Measurements from ENCODE around the gene DNAI1. TPM values are rescaled to one million over a fixed set of nuclear protein-coding genes. Genes with fewer than 3 reads are reported as not detected.

The DNAI1 gene
- polyA plus RNA-seq, 1 donor (not counting 4 experiments of a cell fraction or from before 2014, with no cell fraction given): 0.08 TPM

DNA sequence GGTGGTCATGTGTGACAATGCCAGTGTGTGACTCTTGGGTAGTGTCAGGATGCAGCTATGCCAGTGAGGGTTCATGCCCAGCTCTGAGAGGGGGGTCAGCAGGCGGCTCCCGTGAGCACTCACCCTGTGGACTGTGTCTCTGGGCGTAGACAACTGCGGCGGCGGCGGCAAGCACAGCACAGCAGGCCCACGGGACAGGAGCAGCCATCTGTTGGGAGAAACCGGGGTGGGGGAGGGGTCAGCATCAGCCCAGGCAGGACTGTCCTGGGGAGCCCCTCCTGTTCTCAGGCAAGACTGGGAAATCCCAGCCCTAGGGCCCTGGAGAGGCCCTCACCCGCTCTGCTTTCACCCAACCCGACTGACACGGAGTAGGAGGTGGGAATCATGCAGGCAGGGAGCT is 110.2 kb downstream of the DNAI1 start:
- dilution Hi-C loops (cut with MboI; ENCODE audit: extremely low pct_ligation_motif_present, low sequenced_read_pairs): no loop called here
- Histone ChIP-seq H3K4me2 (ENCODE audit: control insufficient read depth, extremely low read depth, insufficient read depth, low read depth, low read length) (no peak overlapping the region), H3K9me1 (ENCODE audit: control insufficient read depth, extremely low read depth, insufficient read depth, low read length) (no peaks in the 10 kb centered on the region), H2AFZ (ENCODE audit: control insufficient read depth, low read length) (no peak overlapping the region), H3K4me3 (ENCODE audit: control insufficient read depth in 2 of 3, extremely low read depth in 1 of 3, insufficient read depth in 2 of 3, low read depth in 1 of 3, low read length in 3 of 3) (no peak overlapping the region), H3K79me2 (ENCODE audit: control insufficient read depth, insufficient read depth, low read length) (no peaks in the 10 kb centered on the region), H3K9me3 (ENCODE audit: control insufficient read depth, low read depth, low read length) (no peaks in the 10 kb centered on the region), H3K27ac (ENCODE audit: control insufficient read depth, insufficient read depth, low read length) (no peak overlapping the region), H3K9ac (ENCODE audit: control insufficient read depth, extremely low read depth, insufficient read depth, low read length) (no peak overlapping the region), H3K36me3 (ENCODE audit: control insufficient read depth in 2 of 2, extremely low read depth in 1 of 2, insufficient read depth in 2 of 2, low read length in 2 of 2) (no peaks in the 10 kb centered on the region), H4K20me1 (ENCODE audit: control insufficient read depth, extremely low read depth, insufficient read depth, low read length) (no peaks in the 10 kb centered on the region), H3K4me1 (ENCODE audit: control insufficient read depth, extremely low read depth, insufficient read depth, low read length) (peaks cover 11% of the 10 kb centered on the region), H3K27me3 (ENCODE audit: control insufficient read depth, extremely low read depth, insufficient read depth, low read length) (peaks cover 54% of the 10 kb centered on the region)
- no peak for TF ChIP-seq EZH2 (IDR thresholded peaks at IDR 0.05; ENCODE audit: low read length)
- no peak for FAIRE-seq
- DNase-seq (ENCODE audit: low read depth, low spot score): no peak

- H3K4me3 ChIP-seq (ENCODE audit: control insufficient read depth in 2 of 3, extremely low read depth in 1 of 3, insufficient read depth in 2 of 3, low read depth in 1 of 3, low read length in 3 of 3): no peak overlapping the region
- no peak for DNase-seq (ENCODE audit: low read depth, low spot score)
- no peaks in the 10 kb centered on the region for H3K79me2 ChIP-seq (ENCODE audit: control insufficient read depth, insufficient read depth, low read length)
- no peak overlapping the region for H2AFZ ChIP-seq (ENCODE audit: control insufficient read depth, low read length)
- no peaks in the 10 kb centered on the region for H3K4me1 ChIP-seq (ENCODE audit: control insufficient read depth, extremely low read depth, insufficient read depth, low read length)
- H3K27ac ChIP-seq (ENCODE audit: control insufficient read depth, insufficient read depth, low read length): no peak overlapping the region
- H3K4me2 ChIP-seq (ENCODE audit: control insufficient read depth, extremely low read depth, insufficient read depth, low read depth, low read length): no peak overlapping the region
- dilution Hi-C loops (cut with MboI; ENCODE audit: extremely low pct_ligation_motif_present, low sequenced_read_pairs): no loop called here
- H3K9ac ChIP-seq (ENCODE audit: control insufficient read depth, extremely low read depth, insufficient read depth, low read length): no peak overlapping the region
- no peak for TF ChIP-seq EZH2 (IDR thresholded peaks at IDR 0.05; ENCODE audit: low read length)
- TF ChIP-seq, protein P1, sequence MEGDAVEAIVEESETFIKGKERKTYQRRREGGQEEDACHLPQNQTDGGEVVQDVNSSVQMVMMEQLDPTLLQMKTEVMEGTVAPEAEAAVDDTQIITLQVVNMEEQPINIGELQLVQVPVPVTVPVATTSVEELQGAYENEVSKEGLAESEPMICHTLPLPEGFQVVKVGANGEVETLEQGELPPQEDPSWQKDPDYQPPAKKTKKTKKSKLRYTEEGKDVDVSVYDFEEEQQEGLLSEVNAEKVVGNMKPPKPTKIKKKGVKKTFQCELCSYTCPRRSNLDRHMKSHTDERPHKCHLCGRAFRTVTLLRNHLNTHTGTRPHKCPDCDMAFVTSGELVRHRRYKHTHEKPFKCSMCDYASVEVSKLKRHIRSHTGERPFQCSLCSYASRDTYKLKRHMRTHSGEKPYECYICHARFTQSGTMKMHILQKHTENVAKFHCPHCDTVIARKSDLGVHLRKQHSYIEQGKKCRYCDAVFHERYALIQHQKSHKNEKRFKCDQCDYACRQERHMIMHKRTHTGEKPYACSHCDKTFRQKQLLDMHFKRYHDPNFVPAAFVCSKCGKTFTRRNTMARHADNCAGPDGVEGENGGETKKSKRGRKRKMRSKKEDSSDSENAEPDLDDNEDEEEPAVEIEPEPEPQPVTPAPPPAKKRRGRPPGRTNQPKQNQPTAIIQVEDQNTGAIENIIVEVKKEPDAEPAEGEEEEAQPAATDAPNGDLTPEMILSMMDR (optimal IDR thresholded peaks at IDR 0.05 in 1 of 3, IDR thresholded peaks at IDR 0.05 in 1 of 3, conservative IDR thresholded peaks at IDR 0.05 in 1 of 3; ENCODE audit: extremely low read depth in 1 of 3, insufficient read depth in 2 of 3, low read length in 3 of 3): no peak
- H3K36me3 ChIP-seq (ENCODE audit: control insufficient read depth in 2 of 2, extremely low read depth in 1 of 2, insufficient read depth in 2 of 2, low read length in 2 of 2): no peaks in the 10 kb centered on the region
- H3K27me3 ChIP-seq (ENCODE audit: control insufficient read depth, extremely low read depth, insufficient read depth, low read length): peaks cover 63% of the 10 kb centered on the region
- no peaks in the 10 kb centered on the region for H4K20me1 ChIP-seq (ENCODE audit: control insufficient read depth, extremely low read depth, insufficient read depth, low read length)
- H3K9me3 ChIP-seq (ENCODE audit: control insufficient read depth, low read depth, low read length): no peaks in the 10 kb centered on the region
- FAIRE-seq: no peak
- H3K9me1 ChIP-seq (ENCODE audit: control insufficient read depth, extremely low read depth, insufficient read depth, low read length): no peaks in the 10 kb centered on the region
Measured at GRCh38 chr9:34570376-34570775, 111.8 kb downstream of the DNAI1 start.

Small RNAs within 50 kb of the gene (small RNA-seq; reads per million reads assigned to genes)
- gene RN7SKP24 (ENCODE audit: insufficient read length in 3 of 3, low read depth in 3 of 3, low replicate concordance in 1 of 3): 0 reads per million in 3 experiments

Other genes with a start within 250 kb of the DNAI1 start
- gene KIF24, start 129.5 kb upstream of the DNAI1 start, polyA plus RNA-seq: 1.1 to 1.8 TPM (median 1.5 TPM) in 3 replicates
- gene NUDT2, start 129.2 kb upstream of the DNAI1 start, polyA plus RNA-seq: 33.4 to 35.3 TPM (median 33.6 TPM) in 3 replicates
- gene MYORG, start 81.9 kb upstream of the DNAI1 start, polyA plus RNA-seq: 3.1 to 4.6 TPM (median 3.7 TPM) in 3 replicates
- 8.9 to 10.6 TPM (median 9.2 TPM) in 3 replicates for gene FAM219A, start 235 bp upstream of the DNAI1 start, polyA plus RNA-seq
- 0.06 TPM in 1 of 3 replicates, not detected in the others for gene ENHO, start 64.2 kb downstream of the DNAI1 start, polyA plus RNA-seq
- 0.42 to 1.5 TPM (median 0.66 TPM) in 3 replicates for gene CNTFR, start 130.9 kb downstream of the DNAI1 start, polyA plus RNA-seq
- 21.9 to 37.0 TPM (median 23.4 TPM) in 3 replicates for gene RPP25L, start 153.3 kb downstream of the DNAI1 start, polyA plus RNA-seq
- 71.0 to 129 TPM (median 106 TPM) in 3 replicates for gene DCTN3, start 161.7 kb downstream of the DNAI1 start, polyA plus RNA-seq
- 0.03 to 0.05 TPM in 2 of 3 replicates, not detected in the other for gene ARID3C, start 170.3 kb downstream of the DNAI1 start, polyA plus RNA-seq
- gene SIGMAR1, start 179.0 kb downstream of the DNAI1 start, polyA plus RNA-seq: 60.1 to 110 TPM (median 74.9 TPM) in 3 replicates
- gene GALT, start 187.9 kb downstream of the DNAI1 start, polyA plus RNA-seq: 30.8 to 52.7 TPM (median 41.8 TPM) in 3 replicates
- 1.7 to 7.6 TPM (median 3.1 TPM) in 3 replicates for gene IL11RA, start 193.4 kb downstream of the DNAI1 start, polyA plus RNA-seq
- 0.46 to 1.1 TPM (median 1.1 TPM) in 3 replicates for gene CCL27, start 203.9 kb downstream of the DNAI1 start, polyA plus RNA-seq
- gene CCL19, start 232.5 kb downstream of the DNAI1 start, polyA plus RNA-seq: not detected in 3 replicates